Stimulated activated CD4-positive, alpha-beta T cell treated with anti-CD3 and anti-CD28 coated beads, Interleukin-1b, Interleukin-23, amount 100 ng/mL, for 48 hours (primary cell): ENCODE data around the gene REXO2.

Experiments used
- DNase-seq: peaks from one replicate; pipeline ENCODE4 v3.0.0-alpha.2; 2020

Gene REXO2

DNA sequence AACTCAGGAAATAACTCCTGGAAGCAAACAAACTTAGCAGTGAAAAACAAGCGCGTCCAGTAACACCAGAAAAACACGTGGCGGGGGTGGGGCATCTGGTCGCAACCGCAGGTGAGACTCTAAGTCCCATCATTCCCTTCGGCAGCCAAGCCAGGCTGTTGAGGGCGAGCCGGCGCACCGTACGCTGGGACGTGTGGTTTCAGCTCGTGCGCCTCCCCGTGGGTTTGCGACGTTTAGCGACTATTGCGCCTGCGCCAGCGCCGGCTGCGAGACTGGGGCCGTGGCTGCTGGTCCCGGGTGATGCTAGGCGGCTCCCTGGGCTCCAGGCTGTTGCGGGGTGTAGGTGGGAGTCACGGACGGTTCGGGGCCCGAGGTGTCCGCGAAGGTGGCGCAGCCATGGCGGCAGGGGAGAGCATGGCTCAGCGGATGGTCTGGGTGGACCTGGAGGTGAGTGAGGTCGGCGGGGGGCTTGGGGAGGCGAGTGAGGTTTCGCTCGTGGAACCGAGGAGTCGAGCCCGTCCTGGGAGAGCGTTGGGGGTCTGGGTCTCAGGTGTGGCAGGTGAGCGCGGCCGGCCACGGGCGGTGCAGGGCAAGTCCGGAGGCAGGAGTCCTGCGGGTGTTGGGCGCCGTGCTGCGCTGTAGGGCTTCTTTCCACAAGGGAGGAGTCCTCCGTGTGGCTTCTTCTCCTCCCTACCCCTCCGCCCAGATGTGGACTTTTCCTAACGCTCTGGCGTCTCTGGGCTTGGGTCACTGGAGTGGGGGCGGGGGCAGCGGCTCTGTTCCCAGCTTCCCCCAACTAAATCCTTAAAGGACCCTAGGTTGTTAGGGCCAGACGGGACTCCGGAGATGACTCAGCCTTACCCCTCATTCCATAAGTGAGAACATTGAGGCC, at the start of gene REXO2:
Gene REXO2 (plus strand): TSS at position 239 of the 892 bp plus-strand sequence. CDS start 62 bp downstream, at position 301.
- DNase-seq = peak; percentile 93

GRCh38 chr11:114392735-114393667, 46.3 kb upstream of the REXO2 start:
- DNase-seq = no peak

DNA sequence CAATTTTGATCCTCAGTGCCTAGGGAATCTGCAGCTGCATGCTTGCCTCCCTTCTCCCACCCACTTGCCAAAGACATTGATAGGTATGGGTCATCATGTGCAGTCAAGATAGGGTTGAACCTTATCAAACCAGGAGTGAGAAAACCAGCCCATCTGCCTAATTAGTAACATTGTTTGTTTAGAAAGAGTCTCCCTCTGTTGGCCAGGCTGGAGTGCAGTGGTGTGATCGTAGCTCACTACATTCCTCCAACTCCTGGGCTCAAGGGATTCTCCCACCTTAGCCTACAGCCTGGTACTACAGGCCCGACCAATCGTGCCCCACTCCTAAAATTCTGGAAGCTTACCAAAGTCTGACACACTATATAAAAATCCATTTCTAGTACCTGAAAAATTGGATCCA, 43.5 kb upstream of the REXO2 start:
- no peak for DNase-seq

- DNase-seq = no peak
Observed at GRCh38 chr11:114396916-114397315, 42.4 kb upstream of the REXO2 start.

- DNase-seq = no peak
Observed at GRCh38 chr11:114397349-114397982, 41.8 kb upstream of the REXO2 start.

GRCh38 chr11:114398303-114398920, 40.9 kb upstream of the REXO2 start:
- no peak for DNase-seq

DNA sequence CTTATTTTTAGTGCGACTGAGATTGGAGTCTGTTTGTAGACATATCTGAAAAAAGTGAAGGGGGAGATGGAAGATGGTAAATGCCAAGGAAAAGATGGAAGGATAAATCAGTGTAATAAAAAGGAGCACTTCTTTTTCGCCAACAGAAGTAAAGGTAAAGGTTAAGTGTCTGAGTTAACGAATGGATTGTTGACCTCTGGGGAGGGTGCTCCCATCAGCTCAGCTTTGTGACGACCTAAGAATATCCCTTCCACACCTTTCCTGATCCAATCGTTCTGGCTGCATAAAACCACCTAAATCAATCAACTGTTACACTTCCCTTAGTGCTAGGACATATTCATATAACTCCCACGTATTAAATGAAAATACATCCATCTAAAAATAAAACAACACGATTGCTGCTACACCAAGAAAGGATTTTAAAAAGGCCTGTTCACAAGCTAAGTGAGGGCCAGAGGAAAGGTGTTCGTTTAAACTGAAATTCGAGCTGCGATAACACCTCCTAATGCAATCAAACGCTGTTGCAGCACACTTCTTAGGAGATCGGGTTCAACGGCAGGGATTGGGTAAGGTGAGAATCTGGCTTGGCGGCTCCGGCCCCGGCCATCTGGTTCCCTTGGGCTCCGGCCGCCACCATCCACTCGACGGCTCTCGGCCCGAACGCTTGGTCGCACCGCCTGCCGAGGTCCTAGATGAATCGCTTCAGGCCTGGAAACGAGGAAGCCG, 39.6 kb upstream of the REXO2 start:
- no peak for DNase-seq

GRCh38 chr11:114400216-114400914, 38.9 kb upstream of the REXO2 start, which contains the start of the genes C11orf71 and RBM7:
TSS of gene C11orf71 (minus strand) at chr11:114400511. CDS start at chr11:114400331, 180 bp downstream.
TSS of gene RBM7 (plus strand) at chr11:114400666. CDS start at chr11:114400672, 6 bp downstream.
- DNase-seq = peak; percentile 97

- DNase-seq = no peak
Observed at GRCh38 chr11:114400915-114401223, 38.4 kb upstream of the REXO2 start.

GRCh38 chr11:114401311-114401710, 38.0 kb upstream of the REXO2 start:
- DNase-seq = no peak

DNA sequence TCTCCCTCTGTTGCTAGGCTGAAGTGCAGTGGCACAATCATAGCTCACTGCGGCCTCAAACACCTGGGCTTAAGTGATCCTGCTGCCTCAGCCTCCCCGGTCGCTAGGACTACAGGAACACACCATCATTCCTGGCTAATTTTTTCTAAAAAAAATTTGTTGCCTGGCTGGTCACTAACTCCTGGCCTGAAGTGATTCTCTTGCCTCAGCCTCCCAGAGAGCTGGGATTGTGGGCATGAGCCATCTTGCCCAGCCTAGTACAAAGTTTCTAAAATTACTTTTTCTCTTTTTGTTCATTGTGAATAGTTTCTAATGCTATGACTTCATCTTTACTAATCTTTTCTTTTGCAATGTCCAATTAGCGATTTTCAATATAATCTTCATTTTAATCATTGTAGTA, 26.3 kb upstream of the REXO2 start:
- DNase-seq = no peak

DNA sequence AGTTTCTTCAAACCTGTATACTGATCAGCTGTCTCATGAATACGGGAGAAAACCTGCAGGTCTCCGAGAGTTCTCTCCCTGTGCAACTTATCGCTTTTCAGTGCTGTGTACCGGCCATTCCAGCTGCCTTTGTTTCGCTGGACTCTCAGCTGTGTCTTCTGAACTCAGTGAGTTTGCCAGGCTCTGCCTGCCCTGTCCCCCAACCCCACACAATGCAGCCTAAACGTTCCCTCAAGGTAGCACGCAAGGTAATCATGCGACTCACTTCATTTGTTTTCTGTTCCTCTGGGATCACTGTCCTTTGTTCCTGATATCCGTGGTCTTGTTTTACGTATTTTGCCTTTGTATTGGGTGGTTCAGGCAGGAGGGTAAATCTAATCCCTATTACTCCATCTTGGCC, 25.3 kb upstream of the REXO2 start:
- no peak for DNase-seq

GRCh38 chr11:114416441-114416961, 22.8 kb upstream of the REXO2 start:
- no peak for DNase-seq

GRCh38 chr11:114426280-114426679, 13.0 kb upstream of the REXO2 start:
- no peak for DNase-seq

DNA sequence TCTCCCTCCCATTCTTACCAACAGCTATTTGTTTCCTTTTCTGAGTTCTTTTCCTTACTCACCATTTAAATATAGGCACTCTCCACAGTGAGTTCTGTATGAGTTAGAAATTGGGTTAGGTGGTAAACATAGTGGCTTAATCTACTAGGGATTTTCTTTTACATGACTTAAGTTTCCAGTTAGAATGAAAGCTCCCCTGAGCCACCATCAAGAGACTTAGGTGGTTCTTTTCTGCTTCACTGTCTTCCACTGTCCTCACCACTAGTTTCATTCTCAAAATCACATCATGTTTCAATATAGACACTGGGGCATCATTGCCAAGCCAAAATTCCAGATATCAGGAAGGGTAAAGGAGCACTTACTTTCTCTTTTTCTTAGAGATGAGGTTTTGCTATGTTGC, 9.0 kb upstream of the REXO2 start:
- no peak for DNase-seq

- no peak for DNase-seq
Observed at GRCh38 chr11:114432893-114433292, 6.4 kb upstream of the REXO2 start.

DNA sequence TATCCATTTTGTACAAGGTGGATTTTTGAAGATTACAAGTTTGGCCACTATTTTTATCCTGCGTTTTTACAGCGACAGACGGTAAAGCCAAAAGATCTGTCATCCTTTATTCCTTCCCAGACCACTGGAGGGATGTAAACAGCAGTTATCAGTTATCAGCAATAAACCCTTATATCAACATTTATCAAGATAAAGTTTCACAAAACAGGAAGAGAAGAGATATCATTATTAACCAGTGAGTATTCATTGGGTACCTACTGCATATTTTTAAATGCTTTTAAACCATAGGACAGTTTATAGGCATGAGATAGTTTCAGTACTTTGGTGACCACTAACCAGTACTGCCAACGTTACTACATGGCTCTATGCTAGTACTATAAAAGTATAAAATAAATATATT, 5.9 kb upstream of the REXO2 start:
- DNase-seq = no peak

- no peak for DNase-seq
Observed at GRCh38 chr11:114438303-114438702, 964 bp upstream of the REXO2 start.

DNA sequence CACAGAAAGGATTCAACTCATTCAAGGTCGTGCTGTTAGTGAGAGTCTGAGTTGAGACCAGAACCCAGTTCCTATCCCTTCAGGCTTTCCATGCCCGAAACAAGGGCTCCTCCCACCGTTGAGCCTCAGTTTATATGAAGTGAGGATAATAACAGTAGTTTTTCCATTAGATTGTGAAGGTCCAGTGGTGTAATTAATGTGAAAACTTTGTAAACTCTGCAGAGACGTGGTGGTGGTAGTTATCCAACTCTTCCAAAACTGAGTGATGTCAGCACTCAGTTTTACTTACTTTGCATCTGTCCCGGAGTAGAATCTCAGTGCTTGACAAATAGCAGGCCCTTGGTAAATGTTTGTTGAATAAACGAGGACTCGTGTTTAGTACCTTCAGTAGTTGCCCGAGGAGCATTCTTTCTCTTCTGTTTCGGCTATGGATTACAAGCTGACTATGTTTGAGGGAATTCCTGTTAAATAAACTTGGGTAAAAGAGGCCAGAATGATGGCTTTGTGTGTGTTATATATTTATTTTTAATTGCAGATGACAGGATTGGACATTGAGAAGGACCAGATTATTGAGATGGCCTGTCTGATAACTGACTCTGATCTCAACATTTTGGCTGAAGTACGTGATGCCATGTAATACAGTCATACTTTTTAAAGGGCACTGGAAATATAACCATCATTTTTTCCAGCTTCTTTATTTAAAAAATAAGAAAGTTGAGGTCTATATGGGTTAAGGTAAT, 1.0 kb downstream of the REXO2 start:
- DNase-seq = no peak
